HEK293 (cell line): ENCODE results near the gene DYNC1I1.

Source experiments
- BCL11B ChIP-seq: fragments of 450-650 bp; formaldehyde crosslinking; IDR thresholded peaks from 2 replicates; pipeline ENCODE4 v1.5.1; 2016; ENCODE audit warnings: low read depth, missing biosample characterization, missing genetic modification characterization
- GLIS2 ChIP-seq: fragments of 450-650 bp; formaldehyde crosslinking; IDR thresholded peaks from 2 replicates; pipeline ENCODE4 v1.5.1; 2016; ENCODE audit warnings: missing biosample characterization, missing genetic modification characterization
- SP7 ChIP-seq: fragments of 450-650 bp; formaldehyde crosslinking; IDR thresholded peaks from 2 replicates; pipeline ENCODE4 v1.5.1; 2016; ENCODE audit warnings: missing biosample characterization, missing genetic modification characterization
- ZNF146 ChIP-seq: fragments of 450-650 bp; formaldehyde crosslinking; IDR thresholded peaks from 2 replicates; pipeline ENCODE4 v1.5.1; 2016; ENCODE audit warnings: missing biosample characterization, missing genetic modification characterization
- ZNF266 ChIP-seq: fragments of 450-650 bp; formaldehyde crosslinking; IDR thresholded peaks from 2 replicates; pipeline ENCODE4 v1.5.1; 2016; ENCODE audit warnings: missing biosample characterization, missing genetic modification characterization, low read depth
- ZNF280C ChIP-seq: fragments of 450-650 bp; formaldehyde crosslinking; IDR thresholded peaks from 2 replicates; pipeline ENCODE4 v1.5.1; 2016; ENCODE audit warnings: missing biosample characterization, missing genetic modification characterization
- ZNF302 ChIP-seq: fragments of 450-650 bp; formaldehyde crosslinking; IDR thresholded peaks from 2 replicates; pipeline ENCODE4 v1.5.1; 2016; ENCODE audit warnings: missing biosample characterization, missing genetic modification characterization, low read depth
- ZNF324 ChIP-seq: fragments of 450-650 bp; formaldehyde crosslinking; IDR thresholded peaks from 2 replicates; pipeline ENCODE4 v1.5.1; 2016; ENCODE audit warnings: missing biosample characterization, missing genetic modification characterization
- ZNF416 ChIP-seq: fragments of 450-650 bp; formaldehyde crosslinking; IDR thresholded peaks from 2 replicates; pipeline ENCODE4 v1.5.1; 2016; ENCODE audit warnings: missing biosample characterization, missing genetic modification characterization
- TF ChIP-seq, protein P1 (sequence below): fragments of 450-650 bp; formaldehyde crosslinking; IDR thresholded peaks from 2 replicates; pipeline ENCODE4 v1.5.1; 2016; ENCODE audit warnings: missing biosample characterization, missing genetic modification characterization
- TF ChIP-seq, protein P2 (sequence below): fragments of 450-650 bp; formaldehyde crosslinking; IDR thresholded peaks from 2 replicates; pipeline ENCODE4 v1.5.1; 2016; ENCODE audit warnings: missing biosample characterization, missing genetic modification characterization
- TF ChIP-seq, protein P3 (sequence below): fragments of 450-650 bp; formaldehyde crosslinking; IDR thresholded peaks from 2 replicates; pipeline ENCODE4 v1.5.1; 2016; ENCODE audit warnings: missing biosample characterization, missing genetic modification characterization, borderline replicate concordance
- TF ChIP-seq, protein P4 (sequence below): fragments of 450-650 bp; formaldehyde crosslinking; IDR thresholded peaks from 2 replicates; pipeline ENCODE4 v1.5.1; 2016; ENCODE audit warnings: missing biosample characterization, missing genetic modification characterization

GRCh38 chr7:95925236-95925635 is 152.9 kb downstream of the DYNC1I1 start:
- TF ChIP-seq ZNF324 (no peak), ZNF280C (tag by site-specific recombination) (no peak), GLIS2 (tag by site-specific recombination) (no peak), ZNF146 (tag by site-specific recombination) (no peak), BCL11B (tag by site-specific recombination) (no peak), ZNF416 (no peak), ZNF302 (tag by site-specific recombination) (no peak), ZNF266 (no peak), SP7 (no peak)
- TF ChIP-seq, protein P1, sequence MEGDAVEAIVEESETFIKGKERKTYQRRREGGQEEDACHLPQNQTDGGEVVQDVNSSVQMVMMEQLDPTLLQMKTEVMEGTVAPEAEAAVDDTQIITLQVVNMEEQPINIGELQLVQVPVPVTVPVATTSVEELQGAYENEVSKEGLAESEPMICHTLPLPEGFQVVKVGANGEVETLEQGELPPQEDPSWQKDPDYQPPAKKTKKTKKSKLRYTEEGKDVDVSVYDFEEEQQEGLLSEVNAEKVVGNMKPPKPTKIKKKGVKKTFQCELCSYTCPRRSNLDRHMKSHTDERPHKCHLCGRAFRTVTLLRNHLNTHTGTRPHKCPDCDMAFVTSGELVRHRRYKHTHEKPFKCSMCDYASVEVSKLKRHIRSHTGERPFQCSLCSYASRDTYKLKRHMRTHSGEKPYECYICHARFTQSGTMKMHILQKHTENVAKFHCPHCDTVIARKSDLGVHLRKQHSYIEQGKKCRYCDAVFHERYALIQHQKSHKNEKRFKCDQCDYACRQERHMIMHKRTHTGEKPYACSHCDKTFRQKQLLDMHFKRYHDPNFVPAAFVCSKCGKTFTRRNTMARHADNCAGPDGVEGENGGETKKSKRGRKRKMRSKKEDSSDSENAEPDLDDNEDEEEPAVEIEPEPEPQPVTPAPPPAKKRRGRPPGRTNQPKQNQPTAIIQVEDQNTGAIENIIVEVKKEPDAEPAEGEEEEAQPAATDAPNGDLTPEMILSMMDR = no peak
- TF ChIP-seq, protein P2, sequence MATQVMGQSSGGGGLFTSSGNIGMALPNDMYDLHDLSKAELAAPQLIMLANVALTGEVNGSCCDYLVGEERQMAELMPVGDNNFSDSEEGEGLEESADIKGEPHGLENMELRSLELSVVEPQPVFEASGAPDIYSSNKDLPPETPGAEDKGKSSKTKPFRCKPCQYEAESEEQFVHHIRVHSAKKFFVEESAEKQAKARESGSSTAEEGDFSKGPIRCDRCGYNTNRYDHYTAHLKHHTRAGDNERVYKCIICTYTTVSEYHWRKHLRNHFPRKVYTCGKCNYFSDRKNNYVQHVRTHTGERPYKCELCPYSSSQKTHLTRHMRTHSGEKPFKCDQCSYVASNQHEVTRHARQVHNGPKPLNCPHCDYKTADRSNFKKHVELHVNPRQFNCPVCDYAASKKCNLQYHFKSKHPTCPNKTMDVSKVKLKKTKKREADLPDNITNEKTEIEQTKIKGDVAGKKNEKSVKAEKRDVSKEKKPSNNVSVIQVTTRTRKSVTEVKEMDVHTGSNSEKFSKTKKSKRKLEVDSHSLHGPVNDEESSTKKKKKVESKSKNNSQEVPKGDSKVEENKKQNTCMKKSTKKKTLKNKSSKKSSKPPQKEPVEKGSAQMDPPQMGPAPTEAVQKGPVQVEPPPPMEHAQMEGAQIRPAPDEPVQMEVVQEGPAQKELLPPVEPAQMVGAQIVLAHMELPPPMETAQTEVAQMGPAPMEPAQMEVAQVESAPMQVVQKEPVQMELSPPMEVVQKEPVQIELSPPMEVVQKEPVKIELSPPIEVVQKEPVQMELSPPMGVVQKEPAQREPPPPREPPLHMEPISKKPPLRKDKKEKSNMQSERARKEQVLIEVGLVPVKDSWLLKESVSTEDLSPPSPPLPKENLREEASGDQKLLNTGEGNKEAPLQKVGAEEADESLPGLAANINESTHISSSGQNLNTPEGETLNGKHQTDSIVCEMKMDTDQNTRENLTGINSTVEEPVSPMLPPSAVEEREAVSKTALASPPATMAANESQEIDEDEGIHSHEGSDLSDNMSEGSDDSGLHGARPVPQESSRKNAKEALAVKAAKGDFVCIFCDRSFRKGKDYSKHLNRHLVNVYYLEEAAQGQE = no peak
- TF ChIP-seq, protein P3, sequence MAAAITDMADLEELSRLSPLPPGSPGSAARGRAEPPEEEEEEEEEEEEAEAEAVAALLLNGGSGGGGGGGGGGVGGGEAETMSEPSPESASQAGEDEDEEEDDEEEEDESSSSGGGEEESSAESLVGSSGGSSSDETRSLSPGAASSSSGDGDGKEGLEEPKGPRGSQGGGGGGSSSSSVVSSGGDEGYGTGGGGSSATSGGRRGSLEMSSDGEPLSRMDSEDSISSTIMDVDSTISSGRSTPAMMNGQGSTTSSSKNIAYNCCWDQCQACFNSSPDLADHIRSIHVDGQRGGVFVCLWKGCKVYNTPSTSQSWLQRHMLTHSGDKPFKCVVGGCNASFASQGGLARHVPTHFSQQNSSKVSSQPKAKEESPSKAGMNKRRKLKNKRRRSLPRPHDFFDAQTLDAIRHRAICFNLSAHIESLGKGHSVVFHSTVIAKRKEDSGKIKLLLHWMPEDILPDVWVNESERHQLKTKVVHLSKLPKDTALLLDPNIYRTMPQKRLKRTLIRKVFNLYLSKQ (tag by site-specific recombination) = no peak
- TF ChIP-seq, protein P4, sequence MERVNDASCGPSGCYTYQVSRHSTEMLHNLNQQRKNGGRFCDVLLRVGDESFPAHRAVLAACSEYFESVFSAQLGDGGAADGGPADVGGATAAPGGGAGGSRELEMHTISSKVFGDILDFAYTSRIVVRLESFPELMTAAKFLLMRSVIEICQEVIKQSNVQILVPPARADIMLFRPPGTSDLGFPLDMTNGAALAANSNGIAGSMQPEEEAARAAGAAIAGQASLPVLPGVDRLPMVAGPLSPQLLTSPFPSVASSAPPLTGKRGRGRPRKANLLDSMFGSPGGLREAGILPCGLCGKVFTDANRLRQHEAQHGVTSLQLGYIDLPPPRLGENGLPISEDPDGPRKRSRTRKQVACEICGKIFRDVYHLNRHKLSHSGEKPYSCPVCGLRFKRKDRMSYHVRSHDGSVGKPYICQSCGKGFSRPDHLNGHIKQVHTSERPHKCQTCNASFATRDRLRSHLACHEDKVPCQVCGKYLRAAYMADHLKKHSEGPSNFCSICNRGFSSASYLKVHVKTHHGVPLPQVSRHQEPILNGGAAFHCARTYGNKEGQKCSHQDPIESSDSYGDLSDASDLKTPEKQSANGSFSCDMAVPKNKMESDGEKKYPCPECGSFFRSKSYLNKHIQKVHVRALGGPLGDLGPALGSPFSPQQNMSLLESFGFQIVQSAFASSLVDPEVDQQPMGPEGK (tag by site-specific recombination) = no peak
